ENCODE results near the gene GTPBP2. TPM values are rescaled to one million over a fixed set of nuclear protein-coding genes. Genes with fewer than 3 reads are reported as not detected.
"Not testable (repeated sequence)": the region's sequence is repeated elsewhere in the genome, so short reads cannot be mapped to it uniquely, and the experiment has no call there.

GTPBP2 gene
- total RNA-seq, 1 donor, result 64.1 TPM

- no peak for DNase-seq (ENCODE audit: low read depth in 2 of 3, low spot score in 2 of 3)
Measured at GRCh38 chr6:43625393-43625992, 3.6 kb downstream of the GTPBP2 start.

GRCh38 chr6:43624786-43625288 is 4.2 kb downstream of the GTPBP2 start:
- DNase-seq (ENCODE audit: low read depth in 2 of 3, low spot score in 2 of 3), result no peak

- no peak for DNase-seq (ENCODE audit: low read depth in 2 of 3, low spot score in 2 of 3)
Measured at GRCh38 chr6:43623880-43624785, 4.9 kb downstream of the GTPBP2 start.

- DNase-seq (ENCODE audit: low read depth in 2 of 3, low spot score in 2 of 3), result no peak
Measured at GRCh38 chr6:43622541-43622940, 6.5 kb downstream of the GTPBP2 start.

GRCh38 chr6:43621836-43622180 is 7.3 kb downstream of the GTPBP2 start:
- DNase-seq (ENCODE audit: low read depth in 2 of 3, low spot score in 2 of 3), result no peak

- no peak for DNase-seq (ENCODE audit: low read depth in 2 of 3, low spot score in 2 of 3)
Measured at GRCh38 chr6:43621078-43621835, 7.8 kb downstream of the GTPBP2 start.

GRCh38 chr6:43616725-43617472 is 12.2 kb downstream of the GTPBP2 start:
- peak in 1 of 3 donors; percentile 34 for DNase-seq (ENCODE audit: low read depth in 2 of 3, low spot score in 2 of 3)

- no peak for DNase-seq (ENCODE audit: low read depth in 2 of 3, low spot score in 2 of 3)
Measured at GRCh38 chr6:43614396-43614730, 14.7 kb downstream of the GTPBP2 start.

- DNase-seq (ENCODE audit: low read depth in 2 of 3, low spot score in 2 of 3), result no peak
Measured at GRCh38 chr6:43613721-43614395, 15.2 kb downstream of the GTPBP2 start.

- no peak for DNase-seq (ENCODE audit: low read depth in 2 of 3, low spot score in 2 of 3)
Measured at GRCh38 chr6:43610431-43610830, 18.6 kb downstream of the GTPBP2 start.

- DNase-seq (ENCODE audit: low read depth in 2 of 3, low spot score in 2 of 3), result no peak
Measured at GRCh38 chr6:43609402-43609801, 19.7 kb downstream of the GTPBP2 start.

GRCh38 chr6:43608807-43609206 is 20.3 kb downstream of the GTPBP2 start:
- DNase-seq (ENCODE audit: low read depth in 2 of 3, low spot score in 2 of 3), result peak in 1 of 3 donors; percentile 31

GRCh38 chr6:43608310-43608763 is 20.7 kb downstream of the GTPBP2 start:
- DNase-seq (ENCODE audit: low read depth in 2 of 3, low spot score in 2 of 3), result peak; percentile 26 to 72 (median 60)

GRCh38 chr6:43606019-43606418 is 23.0 kb downstream of the GTPBP2 start:
- no peak for DNase-seq (ENCODE audit: low read depth in 2 of 3, low spot score in 2 of 3)

GRCh38 chr6:43604174-43604573 is 24.9 kb downstream of the GTPBP2 start:
- DNase-seq (ENCODE audit: low read depth in 2 of 3, low spot score in 2 of 3), result no peak

- no peak for DNase-seq (ENCODE audit: low read depth in 2 of 3, low spot score in 2 of 3)
Measured at GRCh38 chr6:43600595-43600994, 28.5 kb downstream of the GTPBP2 start.

GRCh38 chr6:43593938-43594337 is 35.1 kb downstream of the GTPBP2 start:
- DNase-seq (ENCODE audit: low read depth in 2 of 3, low spot score in 2 of 3), result no peak

- DNase-seq (ENCODE audit: low read depth in 2 of 3, low spot score in 2 of 3), result not testable (repeated sequence)
Measured at GRCh38 chr6:43589564-43589963, 39.5 kb downstream of the GTPBP2 start.

- no peak for DNase-seq (ENCODE audit: low read depth in 2 of 3, low spot score in 2 of 3)
Measured at GRCh38 chr6:43588194-43588593, 40.9 kb downstream of the GTPBP2 start.

Data from hematopoietic multipotent progenitor cell (in vitro differentiated cells).